ENCODE results near the gene CNDP2.

CNDP2 gene

DNA sequence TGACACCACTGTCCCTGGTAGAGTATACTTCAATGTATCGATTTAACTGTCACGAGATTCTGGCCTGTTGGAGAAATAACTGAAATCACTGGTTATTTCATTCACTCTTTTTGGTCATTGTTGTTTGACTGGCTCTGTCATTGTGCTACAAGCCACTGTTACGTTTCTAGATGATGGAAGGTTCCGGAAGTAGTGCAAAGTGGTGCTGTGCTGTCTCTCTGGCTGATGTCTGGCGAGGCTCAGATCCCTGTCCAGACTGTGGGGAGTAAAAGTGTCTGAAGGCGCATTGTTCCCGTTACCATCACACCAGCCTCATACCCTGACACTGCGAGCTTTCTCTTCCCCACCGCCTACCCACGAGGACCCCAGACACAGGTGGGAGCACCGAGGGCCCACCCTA lies 49.8 kb downstream of the CNDP2 start:
- H3K4me3 ChIP-seq (ENCODE audit: low read depth, low read length) = no peak overlapping the region
- no peak for DNase-seq (ENCODE audit: low read depth)
- TF ChIP-seq, protein P1, sequence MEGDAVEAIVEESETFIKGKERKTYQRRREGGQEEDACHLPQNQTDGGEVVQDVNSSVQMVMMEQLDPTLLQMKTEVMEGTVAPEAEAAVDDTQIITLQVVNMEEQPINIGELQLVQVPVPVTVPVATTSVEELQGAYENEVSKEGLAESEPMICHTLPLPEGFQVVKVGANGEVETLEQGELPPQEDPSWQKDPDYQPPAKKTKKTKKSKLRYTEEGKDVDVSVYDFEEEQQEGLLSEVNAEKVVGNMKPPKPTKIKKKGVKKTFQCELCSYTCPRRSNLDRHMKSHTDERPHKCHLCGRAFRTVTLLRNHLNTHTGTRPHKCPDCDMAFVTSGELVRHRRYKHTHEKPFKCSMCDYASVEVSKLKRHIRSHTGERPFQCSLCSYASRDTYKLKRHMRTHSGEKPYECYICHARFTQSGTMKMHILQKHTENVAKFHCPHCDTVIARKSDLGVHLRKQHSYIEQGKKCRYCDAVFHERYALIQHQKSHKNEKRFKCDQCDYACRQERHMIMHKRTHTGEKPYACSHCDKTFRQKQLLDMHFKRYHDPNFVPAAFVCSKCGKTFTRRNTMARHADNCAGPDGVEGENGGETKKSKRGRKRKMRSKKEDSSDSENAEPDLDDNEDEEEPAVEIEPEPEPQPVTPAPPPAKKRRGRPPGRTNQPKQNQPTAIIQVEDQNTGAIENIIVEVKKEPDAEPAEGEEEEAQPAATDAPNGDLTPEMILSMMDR (IDR thresholded peaks at IDR 0.05; ENCODE audit: low read depth, low read length, missing control alignments) = no peak

DNA sequence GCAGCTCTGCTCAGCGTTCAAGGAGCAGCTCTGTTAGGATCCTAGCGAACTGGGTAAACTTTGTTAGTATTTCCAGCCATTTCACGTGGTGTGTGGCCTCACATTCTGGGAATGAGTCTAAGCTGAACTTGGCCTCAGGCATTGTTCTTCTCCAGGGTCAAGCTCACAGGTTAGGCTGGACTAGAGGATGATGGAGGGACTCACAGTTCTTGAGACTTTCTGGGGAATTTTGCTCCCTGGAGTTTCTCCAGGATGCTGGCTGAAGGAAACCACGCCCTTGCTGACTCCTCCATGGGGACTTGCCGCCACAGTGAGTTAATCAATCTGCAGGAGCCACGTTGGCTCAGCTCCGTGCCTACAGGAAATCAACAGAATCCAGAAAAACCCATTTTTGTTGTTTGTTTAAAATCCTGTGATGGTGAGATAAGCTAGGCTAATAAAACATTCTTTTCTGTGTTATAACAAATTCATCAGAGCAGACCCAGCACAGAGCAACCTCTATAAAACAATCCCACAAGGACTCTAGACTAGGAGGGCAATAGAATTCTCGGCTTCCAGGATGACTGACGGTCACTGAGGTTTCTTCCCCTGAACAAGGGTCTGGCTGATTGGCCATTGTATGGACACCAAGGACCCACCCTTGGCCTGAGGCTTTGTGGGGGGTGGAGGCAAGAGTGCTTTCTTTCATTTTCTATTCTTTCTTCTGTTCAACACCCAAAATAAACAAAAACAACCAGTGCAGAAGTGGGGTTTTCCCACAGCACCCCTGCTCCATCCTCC lies 50.8 kb downstream of the CNDP2 start:
- TF ChIP-seq, protein P1 (IDR thresholded peaks at IDR 0.05; ENCODE audit: low read depth, low read length, missing control alignments) = no peak
- H3K4me3 ChIP-seq (ENCODE audit: low read depth, low read length) = no peak overlapping the region
- DNase-seq (ENCODE audit: low read depth) = no peak

DNA sequence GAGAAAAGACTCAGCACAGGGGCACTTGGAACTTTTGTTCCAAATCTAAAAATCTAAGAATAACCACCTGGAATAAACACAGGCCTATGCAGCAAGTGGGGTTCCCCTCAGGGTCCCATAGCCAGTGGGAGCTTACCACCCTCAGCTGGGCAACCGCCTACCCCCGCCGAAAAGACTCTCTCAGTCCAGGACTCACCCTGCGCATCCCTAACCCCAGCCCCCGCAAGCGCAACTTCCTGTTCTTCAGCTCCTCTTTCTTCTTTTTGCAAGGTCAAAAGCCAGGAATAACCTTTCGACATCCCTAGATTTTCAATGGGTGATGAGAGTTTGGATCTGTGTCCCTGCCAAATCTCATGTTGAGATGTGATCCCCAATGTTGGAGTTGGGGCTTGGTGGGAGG lies 51.7 kb downstream of the CNDP2 start:
- H3K4me3 ChIP-seq (ENCODE audit: low read depth, low read length) = no peak overlapping the region
- TF ChIP-seq, protein P1 (IDR thresholded peaks at IDR 0.05; ENCODE audit: low read depth, low read length, missing control alignments) = no peak
- no peak for DNase-seq (ENCODE audit: low read depth)

DNA sequence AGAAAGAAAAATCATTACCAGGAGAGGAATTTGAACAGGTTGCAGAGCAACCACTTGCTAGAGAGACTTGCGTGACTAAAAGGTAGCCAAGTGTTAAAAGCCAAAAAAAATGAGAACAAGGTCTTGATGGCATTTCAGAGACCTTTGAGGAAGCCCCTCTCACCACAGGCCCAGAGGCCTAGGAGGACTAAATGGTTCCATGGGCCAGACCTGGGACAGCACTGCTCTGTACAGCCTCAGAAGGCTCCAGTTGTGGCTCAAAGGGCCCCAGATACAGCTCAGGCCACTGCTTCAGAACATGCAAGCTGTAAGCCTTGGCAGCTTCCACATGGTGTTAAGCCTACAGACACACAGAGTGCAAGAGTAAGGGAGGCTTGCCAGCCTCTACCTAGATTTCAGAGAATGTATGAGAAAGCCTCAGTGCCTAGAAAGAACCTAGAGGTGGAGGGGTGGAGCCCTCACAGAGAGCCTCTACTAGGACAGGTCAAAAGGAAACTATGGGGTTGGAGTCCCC lies 53.5 kb downstream of the CNDP2 start:
- DNase-seq (ENCODE audit: low read depth) = no peak
- H3K4me3 ChIP-seq (ENCODE audit: low read depth, low read length) = no peak overlapping the region
- TF ChIP-seq, protein P1 (IDR thresholded peaks at IDR 0.05; ENCODE audit: low read depth, low read length, missing control alignments) = no peak

DNA sequence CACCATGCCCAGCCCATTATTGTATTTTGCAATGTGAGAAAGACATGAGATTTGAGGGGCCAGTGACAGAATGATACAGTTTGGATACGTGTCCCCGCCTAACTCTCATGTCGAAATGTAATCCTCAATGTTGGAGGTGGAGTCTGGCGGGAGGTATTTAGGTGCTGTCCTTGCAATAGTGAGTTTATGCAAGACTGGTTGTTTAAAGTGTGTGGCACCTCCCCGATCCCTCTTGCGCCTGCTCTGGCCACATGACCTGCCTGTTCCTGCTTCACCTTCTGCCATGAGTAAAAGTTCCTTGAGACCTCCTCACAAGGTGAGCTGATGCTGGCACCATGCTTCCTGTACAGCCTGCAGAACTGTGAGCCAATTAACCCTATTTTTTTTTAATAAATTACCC lies 54.7 kb downstream of the CNDP2 start:
- DNase-seq (ENCODE audit: low read depth) = no peak
- TF ChIP-seq, protein P1 (IDR thresholded peaks at IDR 0.05; ENCODE audit: low read depth, low read length, missing control alignments) = no peak
- H3K4me3 ChIP-seq (ENCODE audit: low read depth, low read length) = no peak overlapping the region

DNA sequence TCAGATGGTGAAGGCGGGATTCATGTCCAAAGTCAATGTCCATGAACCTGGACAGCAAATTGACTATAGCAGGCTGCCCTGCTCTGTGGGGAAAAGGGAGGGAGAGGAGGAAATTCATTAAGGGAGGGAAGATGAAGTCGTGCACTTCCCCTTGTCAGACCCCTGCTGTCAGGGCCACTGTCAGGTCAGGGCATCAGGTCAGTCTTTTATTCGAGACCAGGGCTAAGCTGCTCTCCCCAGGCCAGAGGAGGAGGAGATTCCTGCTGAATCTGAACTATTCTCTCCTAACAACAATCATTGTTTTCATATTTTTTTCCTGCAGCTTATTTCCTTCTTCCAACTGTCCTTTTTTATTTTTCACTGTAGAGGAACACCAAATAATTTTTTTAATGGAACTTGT lies 55.3 kb downstream of the CNDP2 start:
- TF ChIP-seq, protein P1 (IDR thresholded peaks at IDR 0.05; ENCODE audit: low read depth, low read length, missing control alignments) = no peak
- no peak for DNase-seq (ENCODE audit: low read depth)
- no peak overlapping the region for H3K4me3 ChIP-seq (ENCODE audit: low read depth, low read length)

All from GM12864 (cell line).